Fibroblast of mammary gland (primary cell): ENCODE data around the gene TMEM123.
"Not testable (repeated sequence)": the region's sequence is repeated elsewhere in the genome, so short reads cannot be mapped to it uniquely, and the experiment has no call there.

Experiments
- DNase-seq: peaks from one replicate; pipeline ENCODE4 v3.0.0-alpha.2; 2010; ENCODE audit warnings: low read depth
- H3K4me3 ChIP-seq: 2 replicates; pipeline ENCODE4 v1.5.1; 2011; ENCODE audit warnings: low read depth, mild to moderate bottlenecking, low read length, moderate library complexity; ENCODE audit not compliant: control insufficient read depth
- CTCF ChIP-seq: conservative IDR thresholded peaks from 2 replicates; pipeline ENCODE4 v1.5.1; 2011; ENCODE audit warnings: low read depth, low read length, inconsistent platforms; ENCODE audit not compliant: control insufficient read depth, insufficient read depth

Gene TMEM123

GRCh38 chr11:102384419-102385079, 68.0 kb downstream of the TMEM123 start:
- H3K4me3 ChIP-seq = no peak overlapping the region
- DNase-seq = no peak
- TF ChIP-seq CTCF = no peak

GRCh38 chr11:102383839-102384238, 68.7 kb downstream of the TMEM123 start:
- TF ChIP-seq CTCF = no peak
- DNase-seq = no peak
- no peak overlapping the region for H3K4me3 ChIP-seq

GRCh38 chr11:102382384-102382783, 70.2 kb downstream of the TMEM123 start:
- TF ChIP-seq CTCF = no peak
- peak; percentile 13 for DNase-seq

GRCh38 chr11:102378818-102379217, 73.7 kb downstream of the TMEM123 start:
- DNase-seq = no peak
- H3K4me3 ChIP-seq = no peak overlapping the region
- no peak for TF ChIP-seq CTCF

More at GRCh38 chr11:102382384-102382783, 70.2 kb downstream of the TMEM123 start:
- H3K4me3 ChIP-seq = no peak overlapping the region

- no peak for TF ChIP-seq CTCF
- no peak overlapping the region for H3K4me3 ChIP-seq
- DNase-seq = no peak
These were observed 74.7 kb downstream of the TMEM123 start for GRCh38 chr11:102377891-102378290.

GRCh38 chr11:102375720-102376399, 76.7 kb downstream of the TMEM123 start:
- H3K4me3 ChIP-seq = no peak overlapping the region
- DNase-seq = no peak
- no peak for TF ChIP-seq CTCF

- not testable (repeated sequence) for DNase-seq, H3K4me3 ChIP-seq
These were observed 77.7 kb downstream of the TMEM123 start for GRCh38 chr11:102374633-102375424.
